ENCODE results near the gene GLMN. TPM values are rescaled to one million over a fixed set of nuclear protein-coding genes. Genes with fewer than 3 reads are reported as not detected.

Gene GLMN
- total RNA-seq, 1 donor from 2014 or later = 5.4 TPM

GRCh38 chr1:92218559-92218958, 80.2 kb downstream of the GLMN start:
- DNase-seq (ENCODE audit: missing footprints) (no peak), ATAC-seq (no peak)
- intact Hi-C loops (cut with DNase I) = no loop called here

DNA sequence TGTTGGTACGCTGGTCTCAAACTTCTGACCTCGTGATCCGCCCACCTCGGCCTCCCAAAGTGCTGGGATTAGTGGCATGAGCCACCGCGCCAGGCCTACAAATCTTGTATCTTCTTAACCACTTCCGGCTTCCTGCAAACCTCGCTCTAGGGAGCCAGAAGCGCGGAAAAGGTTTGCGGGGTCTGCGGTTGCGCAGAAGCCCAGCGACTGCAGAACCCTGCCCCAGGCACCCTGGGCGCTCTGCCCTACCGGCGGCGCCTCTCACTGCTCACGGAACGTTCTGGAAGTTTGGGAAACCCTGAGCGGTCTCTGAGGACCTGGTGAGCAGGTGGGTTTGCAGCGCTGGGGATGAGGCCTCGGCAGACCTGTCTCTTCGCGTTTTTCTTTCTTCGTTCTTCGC, 81.1 kb downstream of the GLMN start, which contains the start of gene C1orf146:
TSS of gene C1orf146 (plus strand) at position 195 of the 400 bp plus-strand sequence. CDS start 13,506 bp downstream, outside the sequence.
- ATAC-seq (no peak), DNase-seq (ENCODE audit: missing footprints) (no peak)
- intact Hi-C loops (cut with DNase I) = no loop called here

DNA sequence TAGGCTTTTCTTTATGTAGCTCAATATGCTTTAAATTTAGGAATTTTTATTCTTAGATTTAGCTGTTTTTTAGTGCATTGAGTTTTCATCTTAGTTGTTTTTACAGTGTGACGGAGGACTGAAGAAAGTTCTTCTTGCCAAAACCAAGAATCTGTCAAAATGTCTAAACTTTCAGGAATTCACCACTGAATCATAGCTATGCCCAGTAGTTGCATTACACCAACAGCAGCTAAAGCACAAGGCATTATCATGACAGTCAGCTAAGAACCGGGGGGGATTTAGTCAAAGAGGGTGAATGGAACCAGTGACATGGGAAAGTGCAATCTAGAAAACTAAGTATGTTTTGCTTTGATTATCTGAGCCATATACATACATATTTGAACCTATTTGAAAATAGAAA, 87.6 kb downstream of the GLMN start:
- intact Hi-C loops (cut with DNase I) = no loop called here
- DNase-seq (ENCODE audit: missing footprints) = no peak
- no peak for ATAC-seq

- intact Hi-C loops (cut with DNase I) = no loop called here
- ATAC-seq (no peak), DNase-seq (ENCODE audit: missing footprints) (no peak)
Measured at GRCh38 chr1:92210701-92211100, 88.1 kb downstream of the GLMN start.

DNA sequence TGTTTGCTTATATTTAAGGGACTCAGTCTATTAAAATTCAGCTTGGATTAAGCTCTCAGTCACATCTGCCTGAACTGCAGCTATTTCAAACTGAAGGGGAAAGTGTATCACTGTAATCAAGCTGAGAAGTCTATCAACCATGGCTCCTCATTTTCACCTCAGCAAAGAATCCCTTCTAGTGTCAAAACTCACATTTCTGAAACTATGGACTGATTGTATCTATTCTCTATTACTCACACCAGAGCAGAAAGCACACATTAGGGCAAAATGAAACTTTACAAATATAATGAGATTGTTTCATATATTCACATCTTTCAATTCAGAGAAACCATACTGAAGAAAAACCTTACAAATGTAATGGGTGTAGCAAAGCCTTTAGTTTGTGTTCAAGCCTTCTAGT, 95.7 kb downstream of the GLMN start:
- intact Hi-C loops (cut with DNase I) = no loop called here
- DNase-seq (ENCODE audit: missing footprints) (no peak), ATAC-seq (no peak)

DNA sequence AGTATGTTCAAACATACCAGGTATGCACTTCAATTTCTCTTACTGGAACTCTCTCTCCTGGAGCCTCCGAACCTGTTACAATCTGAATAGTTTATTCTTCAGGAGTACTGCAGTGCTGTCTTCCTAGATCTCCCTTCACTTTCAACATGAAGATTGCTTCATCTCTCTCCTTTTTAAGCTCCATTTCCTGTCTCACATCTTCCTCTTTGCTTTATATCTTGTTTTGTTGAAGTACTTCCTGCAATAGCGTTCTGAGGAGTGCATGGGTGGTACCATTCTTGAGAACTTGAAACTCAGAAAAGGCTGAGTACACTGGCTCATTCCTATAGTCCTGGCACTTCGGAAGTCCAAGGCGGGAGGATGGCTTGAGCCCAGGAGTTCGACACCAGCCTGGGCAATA, 96.8 kb downstream of the GLMN start:
- ATAC-seq = no peak
- intact Hi-C loops (cut with DNase I) = no loop called here

More for the DNA sequence above, 96.8 kb downstream of the GLMN start:
- no peak for DNase-seq (ENCODE audit: missing footprints)

Other genes with a start within 250 kb of the GLMN start
- not detected for gene SETSIP, start 223.6 kb downstream of the GLMN start, total RNA-seq
- 4.3 TPM for gene BTBD8, start 218.6 kb downstream of the GLMN start, total RNA-seq
- gene C1orf146, start 81.1 kb downstream of the GLMN start, total RNA-seq = not detected
- 22.5 TPM for gene RPAP2, start 72 bp upstream of the GLMN start, total RNA-seq
- 0.08 TPM for gene GFI1, start 187.9 kb upstream of the GLMN start, total RNA-seq